ENCODE results near the gene SH3GL1. TPM values are rescaled to one million over a fixed set of nuclear protein-coding genes. Genes with fewer than 3 reads are reported as not detected.

The SH3GL1 gene
- total and polyA plus RNA-seq, 9 of the 15 experiments (the other 6 are each of a cell fraction or from before 2014, with no cell fraction given) = 1.7 to 75.3 (median 25.7) TPM

- TF ChIP-seq ZBTB40 (IDR thresholded peaks at IDR 0.05) (no peak), ZBTB40 (CRISPR knock-in tag; IDR thresholded peaks at IDR 0.05) (no peak), BRD4 (IDR thresholded peaks at IDR 0.05) (no peak), HDAC8 (tag; IDR thresholded peaks at IDR 0.05) (no peak), SOX6 (IDR thresholded peaks at IDR 0.05) (peak; percentile 55; the same call in 1 of the 2 replicates), ADNP (tag; IDR thresholded peaks at IDR 0.05) (no peak), MAX (CRISPR knock-in tag; IDR thresholded peaks at IDR 0.05) (peak; percentile 69), PTTG1 (tag; IDR thresholded peaks at IDR 0.05; ENCODE audit: low read depth) (no peak), TEAD2 (tag; IDR thresholded peaks at IDR 0.05) (no peak), NR3C1 (CRISPR knock-in tag; IDR thresholded peaks at IDR 0.05) (no peak), TBP (optimal IDR thresholded peaks at IDR 0.05; ENCODE audit: low read depth, low read length) (peak; percentile 45), E2F1 (CRISPR knock-in tag; IDR thresholded peaks at IDR 0.05) (no peak), ZNF79 (CRISPR knock-in tag; IDR thresholded peaks at IDR 0.05; ENCODE audit: low read depth) (no peak), CTBP1 (IDR thresholded peaks at IDR 0.05; ENCODE audit: borderline replicate concordance) (0 out of 2 replicates have a peak, but pooled peaks have one; percentile 56)
These were observed at the start of gene SH3GL1 (continued) for GRCh38 chr19:4400135-4400936.

All from K562 (cell line).